IMR-90 (cell line): Measurements from ENCODE around the gene KLF1. TPM values are rescaled to one million over a fixed set of nuclear protein-coding genes. Genes with fewer than 3 reads are reported as not detected.

ENCODE experiments used
- ATAC-seq: fragments of 200-7000 bp; cut with Tn5 transposase; 2 replicates; pipeline ENCODE4 v1.9.1; 2020; ENCODE audit warnings: low read depth, mild to moderate bottlenecking, moderate library complexity
- BruUV-seq: library from RNA; stranded (reverse); fragments of 400-500 nt; replicated peaks from 2 replicates; lab custom pipeline; 2021; lab: Mats Ljungman, UMichigan
- CTCF ChIA-PET: fragments of 300-600 bp; formaldehyde crosslinking; extraction: SDS; loops from one replicate; lab custom pipeline; 2021; ENCODE audit warnings: antibody characterized with exemption; lab: Yijun Ruan, JAX
- POLR2A ChIA-PET: fragments of 300-600 bp; sonication (Branson Sonifier 250); formaldehyde crosslinking; loops from one replicate; lab custom pipeline; 2022; ENCODE audit warnings: antibody characterized with exemption; ENCODE audit not compliant: unreplicated experiment; lab: Charles Lee
- DNase-seq: peaks from one replicate; pipeline ENCODE4 v3.0.0; 2013
- H2AFZ ChIP-seq: replicated peaks from 2 replicates; pipeline ENCODE3; 2013; ENCODE audit warnings: low read length, mild to moderate bottlenecking; ENCODE audit not compliant: poor library complexity
- H2AK5ac ChIP-seq: 2 replicates; pipeline ENCODE4 v1.6.1; 2013; ENCODE audit warnings: low read depth, low read length, inconsistent platforms
- H2AK9ac ChIP-seq: replicated peaks from 2 replicates; pipeline ENCODE3; 2013; ENCODE audit warnings: mild to moderate bottlenecking, low read depth, low read length, moderate library complexity; ENCODE audit not compliant: poor library complexity
- H2BK120ac ChIP-seq: 2 replicates; pipeline ENCODE4 v1.6.1; 2013; ENCODE audit warnings: low read depth, low read length, inconsistent platforms
- H2BK15ac ChIP-seq: 3 replicates; pipeline ENCODE4 v1.6.1; 2013; ENCODE audit warnings: low read depth, low read length, inconsistent platforms
- H2BK20ac ChIP-seq: 2 replicates; pipeline ENCODE4 v1.6.1; 2013; ENCODE audit warnings: low read depth, mild to moderate bottlenecking, inconsistent platforms, low read length, moderate library complexity
- H2BK5ac ChIP-seq: 2 replicates; pipeline ENCODE4 v1.6.1; 2013; ENCODE audit warnings: mild to moderate bottlenecking, low read depth, low read length, inconsistent platforms; ENCODE audit not compliant: poor library complexity, severe bottlenecking
- H3K14ac ChIP-seq: replicated peaks from 2 replicates; pipeline ENCODE4 v1.6.1; 2013; ENCODE audit warnings: low read depth, low read length, inconsistent platforms
- H3K18ac ChIP-seq: 2 replicates; pipeline ENCODE4 v1.6.1; 2013; ENCODE audit warnings: low read depth, low read length, control low read depth
- H3K23ac ChIP-seq: 2 replicates; pipeline ENCODE4 v1.6.1; 2013; ENCODE audit warnings: low read depth, low read length, inconsistent platforms
- H3K27ac ChIP-seq: 2 replicates; pipeline ENCODE4 v1.5.1; 2013; ENCODE audit warnings: mild to moderate bottlenecking, control low read depth, low read length; ENCODE audit not compliant: insufficient read depth
- H3K27me3 ChIP-seq: 2 replicates; pipeline ENCODE4 v1.6.1; 2013; ENCODE audit warnings: low read length; ENCODE audit not compliant: control insufficient read depth, insufficient read depth
- H3K36me3 ChIP-seq: 2 replicates; pipeline ENCODE4 v1.6.1; 2013; ENCODE audit warnings: low read length, mixed read lengths; ENCODE audit not compliant: control insufficient read depth, insufficient read depth
- H3K4ac ChIP-seq: 2 replicates; pipeline ENCODE4 v1.6.1; 2013; ENCODE audit warnings: low read depth, low read length, inconsistent platforms
- H3K4me1 ChIP-seq: 2 replicates; pipeline ENCODE4 v1.6.1; 2013; ENCODE audit warnings: low read length, mixed read lengths; ENCODE audit not compliant: control insufficient read depth, insufficient read depth
- H3K4me2 ChIP-seq: 2 replicates; pipeline ENCODE4 v1.6.1; 2013; ENCODE audit warnings: low read depth, mild to moderate bottlenecking, control low read depth, low read length, moderate library complexity
- H3K4me3 ChIP-seq: 2 replicates; pipeline ENCODE4 v1.5.1; 2013; ENCODE audit warnings: low read depth, mild to moderate bottlenecking, control low read depth, low read length, moderate library complexity; ENCODE audit not compliant: insufficient read depth
- H3K56ac ChIP-seq: 2 replicates; pipeline ENCODE4 v1.6.1; 2013; ENCODE audit warnings: low read length, inconsistent platforms; ENCODE audit not compliant: insufficient read depth; ENCODE audit errors: extremely low read depth
- H3K79me1 ChIP-seq, 2 experiments: 2 replicates each; pipeline ENCODE4 v1.6.1; 2013; ENCODE audit warnings: low read length in 2 of 2, inconsistent platforms in 1 of 2, low read depth in 1 of 2
- H3K9ac ChIP-seq: 2 replicates; pipeline ENCODE4 v1.6.1; 2013; ENCODE audit warnings: low read depth, low read length, control low read depth
- H3K9me1 ChIP-seq: 2 replicates; pipeline ENCODE4 v1.6.1; 2013; ENCODE audit warnings: low read length, inconsistent platforms; ENCODE audit not compliant: insufficient read depth
- H3K9me3 ChIP-seq: 2 replicates; pipeline ENCODE4 v1.6.1; 2013; ENCODE audit warnings: low read length; ENCODE audit not compliant: control insufficient read depth, insufficient read depth
- H4K20me1 ChIP-seq: 2 replicates; pipeline ENCODE4 v1.6.1; 2013; ENCODE audit warnings: low read length, inconsistent platforms; ENCODE audit not compliant: insufficient read depth
- H4K5ac ChIP-seq: 2 replicates; pipeline ENCODE4 v1.6.1; 2013; ENCODE audit warnings: mild to moderate bottlenecking, low read depth, low read length, control low read depth
- H4K8ac ChIP-seq, 2 experiments: 2 replicates each; pipeline ENCODE4 v1.6.1; 2013; ENCODE audit warnings: low read depth in 2 of 2, low read length in 2 of 2, control low read depth in 1 of 2, inconsistent platforms in 1 of 2
- H4K91ac ChIP-seq: 2 replicates; pipeline ENCODE4 v1.6.1; 2013; ENCODE audit warnings: low read depth, low read length, inconsistent platforms; ENCODE audit not compliant: insufficient read depth
- BHLHE40 ChIP-seq: fragments of 150-350 bp; IDR thresholded peaks from 2 replicates; pipeline ENCODE4 v1.6.1; 2016; ENCODE audit warnings: mild to moderate bottlenecking, low read depth, low read length
- CEBPB ChIP-seq: IDR thresholded peaks from 2 replicates; pipeline ENCODE4 v1.6.1; 2012; ENCODE audit warnings: low read depth, low read length, improper control_type of control experiment
- CHD1 ChIP-seq: IDR thresholded peaks from 2 replicates; pipeline ENCODE4 v1.6.1; 2012; ENCODE audit warnings: low read depth, low read length, improper control_type of control experiment
- FOS ChIP-seq: fragments of 150-350 bp; IDR thresholded peaks from 2 replicates; pipeline ENCODE4 v1.6.1; 2016; ENCODE audit warnings: low read depth, low read length
- MAFK ChIP-seq: IDR thresholded peaks from 2 replicates; pipeline ENCODE4 v1.6.1; 2012; ENCODE audit warnings: low read depth, low read length, improper control_type of control experiment
- MAZ ChIP-seq: IDR thresholded peaks from 2 replicates; pipeline ENCODE4 v1.6.1; 2012; ENCODE audit warnings: low read depth, mild to moderate bottlenecking, low read length, improper control_type of control experiment, moderate library complexity, borderline replicate concordance
- MXI1 ChIP-seq: IDR thresholded peaks from 2 replicates; pipeline ENCODE4 v1.6.1; 2012; ENCODE audit warnings: low read depth, mild to moderate bottlenecking, low read length, moderate library complexity, borderline replicate concordance
- NFE2L2 ChIP-seq: fragments of 150-350 bp; IDR thresholded peaks from 2 replicates; pipeline ENCODE4 v1.6.1; 2016; ENCODE audit warnings: low read depth, mild to moderate bottlenecking, low read length
- POLR2A ChIP-seq: IDR thresholded peaks from 2 replicates; pipeline ENCODE4 v1.6.1; 2012; ENCODE audit warnings: mild to moderate bottlenecking, low read depth, low read length
- RAD21 ChIP-seq: IDR thresholded peaks from 2 replicates; pipeline ENCODE4 v1.6.1; 2012; ENCODE audit warnings: low read length, improper control_type of control experiment
- RCOR1 ChIP-seq: IDR thresholded peaks from 2 replicates; pipeline ENCODE4 v1.6.1; 2012; ENCODE audit warnings: mild to moderate bottlenecking, low read length, improper control_type of control experiment; ENCODE audit not compliant: insufficient replicate concordance
- RFX5 ChIP-seq: IDR thresholded peaks from 2 replicates; pipeline ENCODE4 v1.8.0; 2012; ENCODE audit warnings: low read depth, mild to moderate bottlenecking, low read length, moderate library complexity
- SMC3 ChIP-seq: fragments of 150-350 bp; IDR thresholded peaks from 2 replicates; pipeline ENCODE4 v1.6.1; 2016; ENCODE audit warnings: low read depth, mild to moderate bottlenecking, antibody characterized with exemption, low read length, moderate library complexity
- WGBS, 2 experiments: methylation state at CpG; one replicate each; pipeline versions ENCODE4 v1.1.5 to v1.1.7; 2013; ENCODE audit warnings: missing lambda C conversion rate in 2 of 2; ENCODE audit not compliant: insufficient read length in 1 of 2; ENCODE audit errors: extremely low coverage in 2 of 2; 5-methylcytosine and 5-hydroxymethylcytosine counted together
- dilution Hi-C: fragments of 300-500 bp; cut with HindIII; formaldehyde crosslinking; loops from one replicate; pipeline ENCODE4 v1.14.3; 2018; ENCODE audit warnings: low sequenced_read_pairs; ENCODE audit not compliant: unreplicated experiment
- in situ Hi-C: fragments of 300-500 bp; cut with MboI; formaldehyde crosslinking; loops from 3 replicates; pipeline ENCODE4 v1.14.3; 2019; ENCODE audit warnings: low sequenced_read_pairs, inconsistent platforms, mixed read lengths
- intact Hi-C: fragments of 100-400 bp; cut with micrococcal nuclease; formaldehyde crosslinking; loops from 2 replicates; pipeline ENCODE4 v1.10.0; 2022
- polyA plus RNA-seq, 3 experiments: library from polyadenylated mRNA; depleted of rRNA; stranded (reverse); fragments of >200 nt; gene quantifications; 2 replicates each; pipeline ENCODE4 v1.2.3, GENCODE V29; 2012; ENCODE audit warnings: low replicate concordance in 1 of 3
- total RNA-seq: library from RNA; depleted of rRNA; stranded (reverse); fragments of >200 nt; gene quantifications from 2 replicates; pipeline ENCODE4 v1.2.3, GENCODE V29; 2012
- TF ChIP-seq, protein P1 (sequence below): fragments of 150-350 bp; IDR thresholded peaks from 2 replicates; pipeline ENCODE4 v1.6.1; 2016; ENCODE audit warnings: low read depth, mild to moderate bottlenecking, low read length, moderate library complexity, borderline replicate concordance
- TF ChIP-seq, protein P2 (sequence below): conservative IDR thresholded peaks from 2 replicates; pipeline ENCODE4 v1.5.1; 2012; ENCODE audit warnings: mild to moderate bottlenecking, low read depth, low read length, improper control_type of control experiment
- TF ChIP-seq, protein P3 (sequence below): fragments of 150-350 bp; IDR thresholded peaks from 2 replicates; pipeline ENCODE4 v1.6.1; 2017; ENCODE audit warnings: mild to moderate bottlenecking, antibody characterized with exemption, low read length, low read depth

The KLF1 gene
- total and polyA plus RNA-seq, 2 of the 4 experiments (the other 2 are of a cell fraction): not detected

DNA sequence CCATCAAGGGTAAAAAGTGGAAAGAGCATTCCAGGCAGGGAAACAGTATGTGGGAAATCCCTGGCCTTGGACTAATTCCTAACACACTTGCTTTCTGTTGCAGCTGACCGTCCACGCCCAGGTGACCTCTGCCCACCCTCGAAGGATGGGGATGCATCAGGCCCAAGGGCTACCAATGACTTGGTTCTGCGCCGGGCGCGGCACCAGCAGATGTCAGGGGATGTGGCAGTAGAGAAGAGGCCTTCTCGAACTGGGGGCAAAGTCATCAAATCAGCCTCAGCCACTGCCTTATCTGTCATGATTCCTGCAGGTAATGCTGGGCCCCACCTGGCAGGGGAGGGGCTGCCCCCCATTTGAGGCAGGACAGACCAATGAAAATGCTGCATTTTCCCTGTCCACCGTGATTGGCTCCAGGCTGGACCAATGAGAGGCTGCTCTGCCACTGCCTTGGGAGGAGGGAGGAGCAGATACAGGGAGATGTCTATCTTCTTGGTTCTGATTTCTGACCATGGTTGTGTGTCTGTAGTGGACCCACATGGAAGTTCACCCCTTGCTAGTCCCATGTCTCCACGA lies 18.4 kb downstream of the KLF1 start:
- in situ Hi-C loops: no loop called here
- Histone ChIP-seq H2BK15ac (no peak overlapping the region), H3K23ac (no peak overlapping the region), H4K5ac (no peak overlapping the region), H4K91ac (no peak overlapping the region), H3K4me1 (no peaks in the 10 kb centered on the region), H3K27ac (no peak overlapping the region), H3K9ac (no peak overlapping the region), H2AK9ac (no peak overlapping the region), H3K56ac (no peak overlapping the region), H3K4ac (no peak overlapping the region), H3K14ac (no peak overlapping the region), H3K4me3 (no peak overlapping the region), H4K20me1 (no peaks in the 10 kb centered on the region), H3K36me3 (no peaks in the 10 kb centered on the region), H3K4me2 (no peak overlapping the region), H2BK20ac (no peak overlapping the region), H3K18ac (no peak overlapping the region), H2AFZ (peak overlapping the region; percentile 58), H4K8ac (no peak overlapping the region), H3K9me3 (no peaks in the 10 kb centered on the region), H2BK5ac (no peak overlapping the region), H2AK5ac (no peak overlapping the region), H3K27me3 (0 out of 2 replicates have a peak, but pooled peaks cover 3% of the 10 kb centered on the region), H2BK120ac (no peak overlapping the region), H3K79me1 (no peaks in the 10 kb centered on the region), H3K9me1 (0 out of 2 replicates have a peak, but pooled peaks cover 4% of the 10 kb centered on the region)
- dilution Hi-C loops: no loop called here
- ATAC-seq (no peak), DNase-seq (no peak)
- TF ChIP-seq, protein P1, sequence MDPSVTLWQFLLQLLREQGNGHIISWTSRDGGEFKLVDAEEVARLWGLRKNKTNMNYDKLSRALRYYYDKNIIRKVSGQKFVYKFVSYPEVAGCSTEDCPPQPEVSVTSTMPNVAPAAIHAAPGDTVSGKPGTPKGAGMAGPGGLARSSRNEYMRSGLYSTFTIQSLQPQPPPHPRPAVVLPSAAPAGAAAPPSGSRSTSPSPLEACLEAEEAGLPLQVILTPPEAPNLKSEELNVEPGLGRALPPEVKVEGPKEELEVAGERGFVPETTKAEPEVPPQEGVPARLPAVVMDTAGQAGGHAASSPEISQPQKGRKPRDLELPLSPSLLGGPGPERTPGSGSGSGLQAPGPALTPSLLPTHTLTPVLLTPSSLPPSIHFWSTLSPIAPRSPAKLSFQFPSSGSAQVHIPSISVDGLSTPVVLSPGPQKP: no peak
- TF ChIP-seq RCOR1: no peak
- TF ChIP-seq, protein P2, sequence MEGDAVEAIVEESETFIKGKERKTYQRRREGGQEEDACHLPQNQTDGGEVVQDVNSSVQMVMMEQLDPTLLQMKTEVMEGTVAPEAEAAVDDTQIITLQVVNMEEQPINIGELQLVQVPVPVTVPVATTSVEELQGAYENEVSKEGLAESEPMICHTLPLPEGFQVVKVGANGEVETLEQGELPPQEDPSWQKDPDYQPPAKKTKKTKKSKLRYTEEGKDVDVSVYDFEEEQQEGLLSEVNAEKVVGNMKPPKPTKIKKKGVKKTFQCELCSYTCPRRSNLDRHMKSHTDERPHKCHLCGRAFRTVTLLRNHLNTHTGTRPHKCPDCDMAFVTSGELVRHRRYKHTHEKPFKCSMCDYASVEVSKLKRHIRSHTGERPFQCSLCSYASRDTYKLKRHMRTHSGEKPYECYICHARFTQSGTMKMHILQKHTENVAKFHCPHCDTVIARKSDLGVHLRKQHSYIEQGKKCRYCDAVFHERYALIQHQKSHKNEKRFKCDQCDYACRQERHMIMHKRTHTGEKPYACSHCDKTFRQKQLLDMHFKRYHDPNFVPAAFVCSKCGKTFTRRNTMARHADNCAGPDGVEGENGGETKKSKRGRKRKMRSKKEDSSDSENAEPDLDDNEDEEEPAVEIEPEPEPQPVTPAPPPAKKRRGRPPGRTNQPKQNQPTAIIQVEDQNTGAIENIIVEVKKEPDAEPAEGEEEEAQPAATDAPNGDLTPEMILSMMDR: no peak
- no peak for TF ChIP-seq MXI1
- TF ChIP-seq NFE2L2: no peak
- no peak for TF ChIP-seq RAD21
- no peak for TF ChIP-seq POLR2A
- no peak for TF ChIP-seq RFX5
- TF ChIP-seq, protein P3, sequence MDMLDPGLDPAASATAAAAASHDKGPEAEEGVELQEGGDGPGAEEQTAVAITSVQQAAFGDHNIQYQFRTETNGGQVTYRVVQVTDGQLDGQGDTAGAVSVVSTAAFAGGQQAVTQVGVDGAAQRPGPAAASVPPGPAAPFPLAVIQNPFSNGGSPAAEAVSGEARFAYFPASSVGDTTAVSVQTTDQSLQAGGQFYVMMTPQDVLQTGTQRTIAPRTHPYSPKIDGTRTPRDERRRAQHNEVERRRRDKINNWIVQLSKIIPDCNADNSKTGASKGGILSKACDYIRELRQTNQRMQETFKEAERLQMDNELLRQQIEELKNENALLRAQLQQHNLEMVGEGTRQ: no peak
- TF ChIP-seq FOS: no peak
- TF ChIP-seq MAZ: no peak
- no peak for TF ChIP-seq MAFK
- TF ChIP-seq CEBPB: no peak
- no peak for TF ChIP-seq CHD1
- no peak for TF ChIP-seq BHLHE40
- no peak for TF ChIP-seq SMC3
- whole genome bisulfite sequencing, 2 experiments: 100% methylated on average over 2 of the region's 10 CpGs; no CpG with 5 or more reads in 1 of the 2 experiments
- CTCF ChIA-PET: interaction anchor here (0.7 kb wide), 1 partner anchor 12 kb away, joined by 8 read pairs; no protein-coding TSS in a partner anchor
- POLR2A ChIA-PET: no interaction called here
- intact Hi-C loops: no loop called here
- BruUV-seq: no TSS peak
